Liver (tissue), 9 donors: ENCODE measurements around the gene ULBP2. TPM values are rescaled to one million over a fixed set of nuclear protein-coding genes. Genes with fewer than 3 reads are reported as not detected.

Experiments
- DNase-seq: peaks from one replicate; pipeline ENCODE4 v3.0.0-alpha.2; 2017; ENCODE audit warnings: low spot score
- H3K27ac ChIP-seq, 2 donors: one replicate each; pipeline ENCODE4 v1.7.0; 2013; ENCODE audit warnings: inconsistent platforms in 2 of 2, low read length in 2 of 2, control low read depth in 1 of 2, low read depth in 1 of 2, mild to moderate bottlenecking in 1 of 2
- H3K27me3 ChIP-seq, 4 donors: one replicate each; pipeline versions ENCODE4 v1.6.1 to v1.7.0; 2013; ENCODE audit warnings: low read length in 3 of 4, inconsistent platforms in 1 of 4, mild to moderate bottlenecking in 1 of 4, moderate library complexity in 1 of 4; ENCODE audit not compliant: control insufficient read depth in 4 of 4, insufficient read depth in 4 of 4
- H3K36me3 ChIP-seq, 4 donors: one replicate each; pipeline versions ENCODE4 v1.6.1 to v1.7.0; 2013; ENCODE audit warnings: low read length in 3 of 4, mild to moderate bottlenecking in 3 of 4, low read depth in 1 of 4, moderate library complexity in 1 of 4; ENCODE audit not compliant: control insufficient read depth in 4 of 4, insufficient read depth in 3 of 4
- H3K4me1 ChIP-seq, 4 donors: one replicate each; pipeline versions ENCODE4 v1.6.1 to v1.7.0; 2013; ENCODE audit warnings: low read length in 3 of 4, mild to moderate bottlenecking in 3 of 4, moderate library complexity in 1 of 4; ENCODE audit not compliant: control insufficient read depth in 4 of 4, insufficient read depth in 4 of 4
- H3K4me3 ChIP-seq, 3 donors: one replicate each; pipeline versions ENCODE4 v1.6.1 to v1.7.0; 2013; ENCODE audit warnings: low read length in 3 of 3, control low read depth in 1 of 3, low read depth in 1 of 3, mild to moderate bottlenecking in 1 of 3
- H3K9ac ChIP-seq, 2 donors: one replicate each; pipeline ENCODE4 v1.7.0; 2013; ENCODE audit warnings: low read length in 2 of 2, mild to moderate bottlenecking in 2 of 2, moderate library complexity in 2 of 2, control low read depth in 1 of 2, low read depth in 1 of 2
- H3K9me3 ChIP-seq, 4 donors: one replicate each; pipeline versions ENCODE4 v1.6.1 to v1.7.0; 2013; ENCODE audit warnings: low read length in 3 of 4; ENCODE audit not compliant: control insufficient read depth in 4 of 4
- ATF3 ChIP-seq: IDR thresholded peaks from 2 replicates; pipeline ENCODE4 v1.6.1; 2016; ENCODE audit warnings: antibody characterized with exemption
- CTCF ChIP-seq: fragments of 150-350 bp; IDR thresholded peaks from 2 replicates; pipeline ENCODE4 v1.5.1; 2017; ENCODE audit warnings: improper control_type of control experiment, low read depth, low read length; ENCODE audit not compliant: missing input control
- EGR1 ChIP-seq, 2 donors: IDR thresholded peaks; 2 replicates each; pipeline ENCODE4 v1.6.1; 2016 to 2018; ENCODE audit warnings: antibody characterized with exemption in 2 of 2, low read depth in 2 of 2
- FOXA1 ChIP-seq: IDR thresholded peaks from 2 replicates; pipeline ENCODE4 v1.6.1; 2016; ENCODE audit warnings: antibody characterized with exemption
- FOXA2 ChIP-seq: IDR thresholded peaks from 2 replicates; pipeline ENCODE4 v1.6.1; 2016; ENCODE audit warnings: antibody characterized with exemption
- GABPA ChIP-seq, 2 donors: IDR thresholded peaks in 1 of 2; conservative IDR thresholded peaks in 1 of 2; 2 replicates each; pipeline ENCODE4 v1.6.1; 2016; ENCODE audit warnings: antibody characterized with exemption in 2 of 2, mild to moderate bottlenecking in 1 of 2, moderate library complexity in 1 of 2
- HNF4A ChIP-seq, 2 donors: conservative IDR thresholded peaks; 2 replicates each; pipeline ENCODE4 v1.6.1; 2016; ENCODE audit warnings: antibody characterized with exemption in 2 of 2, mild to moderate bottlenecking in 2 of 2
- HNF4G ChIP-seq: IDR thresholded peaks from 2 replicates; pipeline ENCODE4 v1.6.1; 2016; ENCODE audit warnings: antibody characterized with exemption
- JUND ChIP-seq, 2 donors: IDR thresholded peaks; 2 replicates each; pipeline ENCODE4 v1.6.1; 2016; ENCODE audit warnings: antibody characterized with exemption in 2 of 2
- NR2F2 ChIP-seq: IDR thresholded peaks from 2 replicates; pipeline ENCODE4 v1.6.1; 2016; ENCODE audit warnings: antibody characterized with exemption
- RAD21 ChIP-seq, 2 donors: IDR thresholded peaks; 2 replicates each; pipeline ENCODE4 v1.6.1; 2016; ENCODE audit warnings: antibody characterized with exemption in 2 of 2, mild to moderate bottlenecking in 2 of 2
- RXRA ChIP-seq, 2 donors: IDR thresholded peaks; 2 replicates each; pipeline ENCODE4 v1.6.1; 2017 to 2018; ENCODE audit warnings: antibody characterized with exemption in 2 of 2, mild to moderate bottlenecking in 1 of 2
- SP1 ChIP-seq: IDR thresholded peaks from 2 replicates; pipeline ENCODE4 v1.6.1; 2018; ENCODE audit warnings: antibody characterized with exemption, mild to moderate bottlenecking
- TAF1 ChIP-seq: conservative IDR thresholded peaks from 2 replicates; pipeline ENCODE4 v1.6.1; 2016; ENCODE audit warnings: antibody characterized with exemption, mild to moderate bottlenecking
- YY1 ChIP-seq: IDR thresholded peaks from 2 replicates; pipeline ENCODE4 v1.6.1; 2016; ENCODE audit warnings: antibody characterized with exemption, mild to moderate bottlenecking
- ZBTB33 ChIP-seq: IDR thresholded peaks from 2 replicates; pipeline ENCODE4 v1.6.1; 2016; ENCODE audit warnings: antibody characterized with exemption
- WGBS: extraction: QIAGEN DNeasy Blood & Tissue Kit; methylation state at CpG from one replicate; pipeline ENCODE4 v1.1.7; 2013; 5-methylcytosine and 5-hydroxymethylcytosine counted together
- polyA plus RNA-seq, 2 donors: library from polyadenylated mRNA; stranded (reverse) in 1 of 2; unstranded in 1 of 2; fragments of 200-250 nt in 1 of 2; fragments of >200 nt in 1 of 2; fragmentation: Nextera tagmentation in 1 of 2; extraction: Ambion mirVana in 1 of 2; gene quantifications; one replicate each; pipeline versions ENCODE4 v1.2.1 to v1.2.3, GENCODE V29; 2013 to 2015
- total RNA-seq, 2 donors: library from RNA; depleted of rRNA; stranded (reverse); fragments of >200 nt; gene quantifications; one replicate each; pipeline ENCODE4 v1.2.3, GENCODE V29; 2014
- TF ChIP-seq, protein P1 (sequence below): IDR thresholded peaks from 2 replicates; pipeline ENCODE4 v1.6.1; 2016; ENCODE audit warnings: antibody characterized with exemption, mild to moderate bottlenecking
- TF ChIP-seq, protein P2 (sequence below): IDR thresholded peaks from 2 replicates; pipeline ENCODE4 v1.6.1; 2016; ENCODE audit warnings: antibody characterized with exemption
- donor health status: healthy.
- donor health status: healthy.
- donor health status: healthy.
- donor health status: healthy.
- donor health status: healthy.

The ULBP2 gene
- total and polyA plus RNA-seq, 4 donors, result 0.14 to 0.27 (median 0.20) TPM

- Histone ChIP-seq H3K9ac (no peak overlapping the region), H3K36me3 (no peaks in the 10 kb centered on the region), H3K4me3 (no peak overlapping the region), H3K27ac (no peak overlapping the region), H3K27me3 (peaks cover 0 to 9% (median 5%) of the 10 kb centered on the region in 4 donors), H3K9me3 (peaks cover 0 to 8% (median 0%) of the 10 kb centered on the region in 4 donors), H3K4me1 (peaks cover 5 to 18% (median 9%) of the 10 kb centered on the region in 4 donors)
- 70% methylated on average over 7 of the region's 7 CpGs for WGBS
- TF ChIP-seq CTCF, result no peak
- TF ChIP-seq, protein P1, sequence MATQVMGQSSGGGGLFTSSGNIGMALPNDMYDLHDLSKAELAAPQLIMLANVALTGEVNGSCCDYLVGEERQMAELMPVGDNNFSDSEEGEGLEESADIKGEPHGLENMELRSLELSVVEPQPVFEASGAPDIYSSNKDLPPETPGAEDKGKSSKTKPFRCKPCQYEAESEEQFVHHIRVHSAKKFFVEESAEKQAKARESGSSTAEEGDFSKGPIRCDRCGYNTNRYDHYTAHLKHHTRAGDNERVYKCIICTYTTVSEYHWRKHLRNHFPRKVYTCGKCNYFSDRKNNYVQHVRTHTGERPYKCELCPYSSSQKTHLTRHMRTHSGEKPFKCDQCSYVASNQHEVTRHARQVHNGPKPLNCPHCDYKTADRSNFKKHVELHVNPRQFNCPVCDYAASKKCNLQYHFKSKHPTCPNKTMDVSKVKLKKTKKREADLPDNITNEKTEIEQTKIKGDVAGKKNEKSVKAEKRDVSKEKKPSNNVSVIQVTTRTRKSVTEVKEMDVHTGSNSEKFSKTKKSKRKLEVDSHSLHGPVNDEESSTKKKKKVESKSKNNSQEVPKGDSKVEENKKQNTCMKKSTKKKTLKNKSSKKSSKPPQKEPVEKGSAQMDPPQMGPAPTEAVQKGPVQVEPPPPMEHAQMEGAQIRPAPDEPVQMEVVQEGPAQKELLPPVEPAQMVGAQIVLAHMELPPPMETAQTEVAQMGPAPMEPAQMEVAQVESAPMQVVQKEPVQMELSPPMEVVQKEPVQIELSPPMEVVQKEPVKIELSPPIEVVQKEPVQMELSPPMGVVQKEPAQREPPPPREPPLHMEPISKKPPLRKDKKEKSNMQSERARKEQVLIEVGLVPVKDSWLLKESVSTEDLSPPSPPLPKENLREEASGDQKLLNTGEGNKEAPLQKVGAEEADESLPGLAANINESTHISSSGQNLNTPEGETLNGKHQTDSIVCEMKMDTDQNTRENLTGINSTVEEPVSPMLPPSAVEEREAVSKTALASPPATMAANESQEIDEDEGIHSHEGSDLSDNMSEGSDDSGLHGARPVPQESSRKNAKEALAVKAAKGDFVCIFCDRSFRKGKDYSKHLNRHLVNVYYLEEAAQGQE, result no peak
- no peak for TF ChIP-seq SP1
- no peak for TF ChIP-seq GABPA (IDR thresholded peaks at IDR 0.05 in 1 of 2, conservative IDR thresholded peaks at IDR 0.05 in 1 of 2)
- no peak for TF ChIP-seq HNF4A (conservative IDR thresholded peaks at IDR 0.05)
- no peak for TF ChIP-seq EGR1 (IDR thresholded peaks at IDR 0.05; ENCODE audit: low read depth in 2 of 2)
- TF ChIP-seq ATF3, result no peak
- TF ChIP-seq HNF4G, result no peak
- TF ChIP-seq TAF1, result no peak
- TF ChIP-seq ZBTB33, result no peak
- TF ChIP-seq, protein P2, sequence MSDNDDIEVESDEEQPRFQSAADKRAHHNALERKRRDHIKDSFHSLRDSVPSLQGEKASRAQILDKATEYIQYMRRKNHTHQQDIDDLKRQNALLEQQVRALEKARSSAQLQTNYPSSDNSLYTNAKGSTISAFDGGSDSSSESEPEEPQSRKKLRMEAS, result no peak
- no peak for TF ChIP-seq YY1
- no peak for TF ChIP-seq RXRA (IDR thresholded peaks at IDR 0.05)
- no peak for TF ChIP-seq NR2F2
- TF ChIP-seq RAD21 (IDR thresholded peaks at IDR 0.05), result no peak
- no peak for TF ChIP-seq FOXA1
- TF ChIP-seq JUND (IDR thresholded peaks at IDR 0.05), result no peak
- no peak for TF ChIP-seq FOXA2
- DNase-seq, result no peak
Measured at GRCh38 chr6:149962461-149963211, 20.8 kb downstream of the ULBP2 start.
